Liver (tissue), 9 donors: ENCODE measurements around the gene SLC6A8. TPM values are rescaled to one million over a fixed set of nuclear protein-coding genes. Genes with fewer than 3 reads are reported as not detected.

Experiments used
- DNase-seq: peaks from one replicate; pipeline ENCODE4 v3.0.0-alpha.2; 2017; ENCODE audit warnings: low spot score
- H3K27ac ChIP-seq, 2 donors: one replicate each; pipeline ENCODE4 v1.7.0; 2013; ENCODE audit warnings: inconsistent platforms in 2 of 2, low read length in 2 of 2, control low read depth in 1 of 2, low read depth in 1 of 2, mild to moderate bottlenecking in 1 of 2
- H3K27me3 ChIP-seq, 4 donors: one replicate each; pipeline versions ENCODE4 v1.6.1 to v1.7.0; 2013; ENCODE audit warnings: low read length in 3 of 4, inconsistent platforms in 1 of 4, mild to moderate bottlenecking in 1 of 4, moderate library complexity in 1 of 4; ENCODE audit not compliant: control insufficient read depth in 4 of 4, insufficient read depth in 4 of 4
- H3K36me3 ChIP-seq, 4 donors: one replicate each; pipeline versions ENCODE4 v1.6.1 to v1.7.0; 2013; ENCODE audit warnings: low read length in 3 of 4, mild to moderate bottlenecking in 3 of 4, low read depth in 1 of 4, moderate library complexity in 1 of 4; ENCODE audit not compliant: control insufficient read depth in 4 of 4, insufficient read depth in 3 of 4
- H3K4me1 ChIP-seq, 4 donors: one replicate each; pipeline versions ENCODE4 v1.6.1 to v1.7.0; 2013; ENCODE audit warnings: low read length in 3 of 4, mild to moderate bottlenecking in 3 of 4, moderate library complexity in 1 of 4; ENCODE audit not compliant: control insufficient read depth in 4 of 4, insufficient read depth in 4 of 4
- H3K4me3 ChIP-seq, 3 donors: one replicate each; pipeline versions ENCODE4 v1.6.1 to v1.7.0; 2013; ENCODE audit warnings: low read length in 3 of 3, control low read depth in 1 of 3, low read depth in 1 of 3, mild to moderate bottlenecking in 1 of 3
- H3K9ac ChIP-seq, 2 donors: one replicate each; pipeline ENCODE4 v1.7.0; 2013; ENCODE audit warnings: low read length in 2 of 2, mild to moderate bottlenecking in 2 of 2, moderate library complexity in 2 of 2, control low read depth in 1 of 2, low read depth in 1 of 2
- H3K9me3 ChIP-seq, 4 donors: one replicate each; pipeline versions ENCODE4 v1.6.1 to v1.7.0; 2013; ENCODE audit warnings: low read length in 3 of 4; ENCODE audit not compliant: control insufficient read depth in 4 of 4
- ATF3 ChIP-seq: IDR thresholded peaks from 2 replicates; pipeline ENCODE4 v1.6.1; 2016; ENCODE audit warnings: antibody characterized with exemption
- CTCF ChIP-seq: fragments of 150-350 bp; IDR thresholded peaks from 2 replicates; pipeline ENCODE4 v1.5.1; 2017; ENCODE audit warnings: improper control_type of control experiment, low read depth, low read length; ENCODE audit not compliant: missing input control
- EGR1 ChIP-seq, 2 donors: IDR thresholded peaks; 2 replicates each; pipeline ENCODE4 v1.6.1; 2016 to 2018; ENCODE audit warnings: antibody characterized with exemption in 2 of 2, low read depth in 2 of 2
- FOXA1 ChIP-seq: IDR thresholded peaks from 2 replicates; pipeline ENCODE4 v1.6.1; 2016; ENCODE audit warnings: antibody characterized with exemption
- FOXA2 ChIP-seq: IDR thresholded peaks from 2 replicates; pipeline ENCODE4 v1.6.1; 2016; ENCODE audit warnings: antibody characterized with exemption
- GABPA ChIP-seq, 2 donors: IDR thresholded peaks in 1 of 2; conservative IDR thresholded peaks in 1 of 2; 2 replicates each; pipeline ENCODE4 v1.6.1; 2016; ENCODE audit warnings: antibody characterized with exemption in 2 of 2, mild to moderate bottlenecking in 1 of 2, moderate library complexity in 1 of 2
- HNF4A ChIP-seq, 2 donors: conservative IDR thresholded peaks; 2 replicates each; pipeline ENCODE4 v1.6.1; 2016; ENCODE audit warnings: antibody characterized with exemption in 2 of 2, mild to moderate bottlenecking in 2 of 2
- HNF4G ChIP-seq: IDR thresholded peaks from 2 replicates; pipeline ENCODE4 v1.6.1; 2016; ENCODE audit warnings: antibody characterized with exemption
- JUND ChIP-seq, 2 donors: IDR thresholded peaks; 2 replicates each; pipeline ENCODE4 v1.6.1; 2016; ENCODE audit warnings: antibody characterized with exemption in 2 of 2
- MAX ChIP-seq: IDR thresholded peaks from 2 replicates; pipeline ENCODE4 v1.6.1; 2016; ENCODE audit warnings: antibody characterized with exemption
- NR2F2 ChIP-seq: IDR thresholded peaks from 2 replicates; pipeline ENCODE4 v1.6.1; 2016; ENCODE audit warnings: antibody characterized with exemption
- RAD21 ChIP-seq, 2 donors: IDR thresholded peaks; 2 replicates each; pipeline ENCODE4 v1.6.1; 2016; ENCODE audit warnings: antibody characterized with exemption in 2 of 2, mild to moderate bottlenecking in 2 of 2
- REST ChIP-seq: IDR thresholded peaks from 2 replicates; pipeline ENCODE4 v1.6.1; 2016; ENCODE audit warnings: antibody characterized with exemption, mild to moderate bottlenecking
- SP1 ChIP-seq: IDR thresholded peaks from 2 replicates; pipeline ENCODE4 v1.6.1; 2018; ENCODE audit warnings: antibody characterized with exemption, mild to moderate bottlenecking
- TAF1 ChIP-seq: conservative IDR thresholded peaks from 2 replicates; pipeline ENCODE4 v1.6.1; 2016; ENCODE audit warnings: antibody characterized with exemption, mild to moderate bottlenecking
- YY1 ChIP-seq: IDR thresholded peaks from 2 replicates; pipeline ENCODE4 v1.6.1; 2016; ENCODE audit warnings: antibody characterized with exemption, mild to moderate bottlenecking
- ZBTB33 ChIP-seq: IDR thresholded peaks from 2 replicates; pipeline ENCODE4 v1.6.1; 2016; ENCODE audit warnings: antibody characterized with exemption
- WGBS: extraction: QIAGEN DNeasy Blood & Tissue Kit; methylation state at CpG from one replicate; pipeline ENCODE4 v1.1.7; 2013; 5-methylcytosine and 5-hydroxymethylcytosine counted together
- polyA plus RNA-seq, 2 donors: library from polyadenylated mRNA; stranded (reverse) in 1 of 2; unstranded in 1 of 2; fragments of 200-250 nt in 1 of 2; fragments of >200 nt in 1 of 2; fragmentation: Nextera tagmentation in 1 of 2; extraction: Ambion mirVana in 1 of 2; gene quantifications; one replicate each; pipeline versions ENCODE4 v1.2.1 to v1.2.3, GENCODE V29; 2013 to 2015
- total RNA-seq, 2 donors: library from RNA; depleted of rRNA; stranded (reverse); fragments of >200 nt; gene quantifications; one replicate each; pipeline ENCODE4 v1.2.3, GENCODE V29; 2014
- donor health status: healthy.
- donor health status: healthy.
- donor health status: healthy.
- donor health status: healthy.
- donor health status: healthy.

SLC6A8 gene
- total RNA-seq (10 to 100 TPM in 1 of 2 donors, under 1 TPM in 1; 0.84 to 44.4 TPM), polyA plus RNA-seq (1 to 10 TPM in 1 of 2 donors, under 1 TPM in 1; 0.25 to 1.9 TPM)

- Histone ChIP-seq H3K27me3 (peaks cover 0 to 5% (median 0%) of the 10 kb centered on the region in 4 donors), H3K36me3 (no peaks in the 10 kb centered on the region), H3K9ac (no peak within 1 kb of the TSS), H3K27ac (no peak within 1 kb of the TSS), H3K9me3 (no peaks in the 10 kb centered on the region), H3K4me1 (peaks cover 0 to 2% (median 0%) of the 10 kb centered on the region in 4 donors), H3K4me3 (peak within 1 kb of the TSS in 1 of 3 donors; percentile 54)
- no peak for TF ChIP-seq ZBTB33
- no peak for TF ChIP-seq RAD21 (IDR thresholded peaks at IDR 0.05)
- no peak for TF ChIP-seq FOXA1
- no peak for TF ChIP-seq HNF4G
- no peak for TF ChIP-seq CTCF
- no peak for TF ChIP-seq FOXA2
- 2% methylated on average over 61 of the region's 66 CpGs for WGBS
- peak; percentile 79 for DNase-seq
Measured at GRCh38 chrX:153687121-153688039, at the start of gene SLC6A8. Gene SLC6A8, plus strand, starts transcription at chrX:153687926. Its CDS starts 649 bp downstream, at chrX:153688575.

- Histone ChIP-seq H3K27me3 (peaks cover 0 to 2% (median under 1%) of the 10 kb centered on the region in 4 donors), H3K36me3 (no peaks in the 10 kb centered on the region), H3K4me3 (no peak overlapping the region), H3K27ac (no peak overlapping the region), H3K9ac (no peak overlapping the region), H3K9me3 (no peaks in the 10 kb centered on the region), H3K4me1 (peaks cover 0 to 6% (median 3%) of the 10 kb centered on the region in 4 donors)
- no peak for DNase-seq
- TF ChIP-seq HNF4A (conservative IDR thresholded peaks at IDR 0.05) (no peak), SP1 (no peak), TAF1 (no peak), FOXA2 (no peak), REST (no peak), HNF4G (no peak), ATF3 (no peak), EGR1 (IDR thresholded peaks at IDR 0.05; ENCODE audit: low read depth in 2 of 2) (no peak), MAX (no peak), GABPA (IDR thresholded peaks at IDR 0.05 in 1 of 2, conservative IDR thresholded peaks at IDR 0.05 in 1 of 2) (no peak), YY1 (no peak), ZBTB33 (no peak), FOXA1 (no peak), NR2F2 (no peak), JUND (IDR thresholded peaks at IDR 0.05) (no peak)
- 87% methylated on average over 6 of the region's 6 CpGs for WGBS
Measured at GRCh38 chrX:153638041-153638371, 49.7 kb upstream of the SLC6A8 start.
